ENCODE results near the gene LRBA. TPM values are rescaled to one million over a fixed set of nuclear protein-coding genes. Genes with fewer than 3 reads are reported as not detected.

Gene LRBA
- total and polyA plus RNA-seq, 2 of the 4 experiments (the other 2 are of a cell fraction), result 10.2 to 51.6 TPM

DNA sequence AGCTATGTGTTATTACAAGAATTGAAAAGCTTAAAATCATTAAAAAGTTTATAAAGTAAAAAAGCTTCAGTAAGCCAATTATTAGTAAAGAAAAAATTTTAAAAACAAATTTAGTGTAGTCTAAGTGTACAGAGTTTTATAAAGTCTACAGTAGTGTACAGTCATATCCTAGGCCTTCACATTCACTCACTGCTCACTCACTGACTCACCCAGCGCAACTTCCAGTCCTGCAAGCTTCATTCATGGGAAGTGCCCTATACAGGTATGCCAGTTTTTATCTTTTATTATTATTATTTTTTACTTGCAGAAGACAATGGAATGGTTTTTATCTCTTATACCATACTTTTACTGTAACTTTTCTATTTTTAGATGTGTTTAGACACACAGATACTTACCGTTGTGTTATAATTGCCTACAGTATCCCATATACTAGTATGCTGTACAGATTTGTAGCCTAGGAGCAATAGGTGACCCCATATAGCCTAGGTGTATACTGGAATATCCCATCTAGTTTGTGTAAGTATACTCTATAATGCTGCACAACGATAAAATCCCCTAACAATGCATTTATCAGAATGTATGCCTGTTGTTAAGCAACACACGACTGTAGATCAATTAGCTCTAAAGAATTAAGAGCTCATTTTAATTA lies 706.1 kb downstream of the LRBA start:
- Histone ChIP-seq H3K18ac (ENCODE audit: low read depth, low read length) (no peak overlapping the region), H2AK9ac (replicated peaks; ENCODE audit: low read depth, low read length, poor library complexity) (no peak overlapping the region), H3K4me2 (ENCODE audit: low read depth, low read length) (peak overlapping the region; percentile 28; the same call in 1 of the 2 replicates), H2AK5ac (ENCODE audit: low read depth, low read length) (no peak overlapping the region), H3K79me1 (ENCODE audit: low read depth in 1 of 2, low read length in 2 of 2) (peaks cover 0 to 3% of the 10 kb centered on the region in 2 experiments; a peak in 1 of 4 replicates), H2BK5ac (ENCODE audit: low read depth, low read length, poor library complexity, severe bottlenecking) (peak overlapping the region; percentile 93), H3K56ac (ENCODE audit: extremely low read depth, insufficient read depth, low read length) (no peak overlapping the region), H3K4ac (ENCODE audit: low read depth, low read length) (no peak overlapping the region), H2BK20ac (ENCODE audit: low read depth, low read length) (no peak overlapping the region), H3K4me3 (ENCODE audit: insufficient read depth, low read depth, low read length) (no peak overlapping the region), H4K5ac (ENCODE audit: low read depth, low read length) (no peak overlapping the region), H3K27ac (ENCODE audit: insufficient read depth, low read length) (no peak overlapping the region), H3K36me3 (ENCODE audit: control insufficient read depth, insufficient read depth, low read length) (no peaks in the 10 kb centered on the region), H2BK120ac (ENCODE audit: low read depth, low read length) (no peak overlapping the region; the same call in 1 of the 2 replicates), H4K91ac (ENCODE audit: insufficient read depth, low read depth, low read length) (no peak overlapping the region), H3K9ac (ENCODE audit: low read depth, low read length) (no peak overlapping the region), H3K27me3 (ENCODE audit: control insufficient read depth, insufficient read depth, low read length) (no peaks in the 10 kb centered on the region), H3K9me3 (ENCODE audit: control insufficient read depth, insufficient read depth, low read length) (no peaks in the 10 kb centered on the region), H4K20me1 (ENCODE audit: insufficient read depth, low read length) (no peaks in the 10 kb centered on the region), H3K4me1 (ENCODE audit: control insufficient read depth, insufficient read depth, low read length) (peaks cover 6% of the 10 kb centered on the region), H3K9me1 (ENCODE audit: insufficient read depth, low read length) (peaks cover 5% of the 10 kb centered on the region), H2AFZ (replicated peaks; ENCODE audit: low read length, poor library complexity) (no peak overlapping the region), H3K23ac (ENCODE audit: low read depth, low read length) (no peak overlapping the region), H4K8ac (ENCODE audit: low read depth in 2 of 2, low read length in 2 of 2) (no peak overlapping the region), H2BK15ac (ENCODE audit: low read depth, low read length) (no peak overlapping the region; the same call in 2 of the 3 replicates), H3K14ac (replicated peaks; ENCODE audit: low read depth, low read length) (no peak overlapping the region)
- dilution Hi-C loops (cut with HindIII; ENCODE audit: low sequenced_read_pairs, unreplicated experiment) (no loop called here), intact Hi-C loops (cut with micrococcal nuclease) (no loop called here), in situ Hi-C loops (cut with MboI; ENCODE audit: low sequenced_read_pairs) (no loop called here)
- WGBS, 2 experiments (ENCODE audit: extremely low coverage in 2 of 2, insufficient read length in 1 of 2), result no CpG with 5 or more reads among the region's 4 CpGs
- CTCF ChIA-PET, result interaction anchor here (0.6 to 0.9 kb wide), 2 partner anchors 161 to 498 kb away, joined by 3 read pairs; no protein-coding TSS in a partner anchor
- DNase-seq (peak; percentile 80), ATAC-seq (ENCODE audit: low read depth) (peak; percentile 60)
- POLR2A ChIA-PET (ENCODE audit: unreplicated experiment), result no interaction called here
- no peak for TF ChIP-seq MXI1 (IDR thresholded peaks at IDR 0.05; ENCODE audit: borderline replicate concordance, low read depth, low read length)
- peak; percentile 50; the same call in 1 of the 2 replicates for TF ChIP-seq FOS (IDR thresholded peaks at IDR 0.05; ENCODE audit: low read depth, low read length)
- no TSS peak for BruUV-seq (replicated peaks)
